Peyer's patch (tissue), 4 donors: ENCODE measurements around the gene CROCC.

Experiments
- CTCF ChIP-seq, 6 experiments: fragments of 450-650 bp in 4 of 6; fragments of 200-600 bp in 2 of 6; sonication (generic) in 1 of 6; IDR thresholded peaks; one replicate each; pipeline ENCODE4 v1.5.1; 2017 to 2019; ENCODE audit warnings: antibody characterized with exemption in 6 of 6, mild to moderate bottlenecking in 3 of 6, moderate library complexity in 1 of 6
- POLR2A ChIP-seq, 2 donors: fragments of 450-650 bp; IDR thresholded peaks; one replicate each; pipeline ENCODE4 v1.5.1; 2017; ENCODE audit warnings: antibody characterized with exemption in 2 of 2, mild to moderate bottlenecking in 2 of 2, moderate library complexity in 2 of 2

GRCh38 chr1:16969057-16969611, 47.4 kb downstream of the CROCC start:
- TF ChIP-seq POLR2A (IDR thresholded peaks at IDR 0.05) (no peak), CTCF (IDR thresholded peaks at IDR 0.05) (no peak)
